Measurements from ENCODE around the gene NCOR2. TPM values are rescaled to one million over a fixed set of nuclear protein-coding genes. Genes with fewer than 3 reads are reported as not detected.

NCOR2 gene
- 100 to 1,000 TPM in 1 of 2 experiments, 10 to 100 TPM in 1; 95.7 to 107 TPM for total RNA-seq

DNA sequence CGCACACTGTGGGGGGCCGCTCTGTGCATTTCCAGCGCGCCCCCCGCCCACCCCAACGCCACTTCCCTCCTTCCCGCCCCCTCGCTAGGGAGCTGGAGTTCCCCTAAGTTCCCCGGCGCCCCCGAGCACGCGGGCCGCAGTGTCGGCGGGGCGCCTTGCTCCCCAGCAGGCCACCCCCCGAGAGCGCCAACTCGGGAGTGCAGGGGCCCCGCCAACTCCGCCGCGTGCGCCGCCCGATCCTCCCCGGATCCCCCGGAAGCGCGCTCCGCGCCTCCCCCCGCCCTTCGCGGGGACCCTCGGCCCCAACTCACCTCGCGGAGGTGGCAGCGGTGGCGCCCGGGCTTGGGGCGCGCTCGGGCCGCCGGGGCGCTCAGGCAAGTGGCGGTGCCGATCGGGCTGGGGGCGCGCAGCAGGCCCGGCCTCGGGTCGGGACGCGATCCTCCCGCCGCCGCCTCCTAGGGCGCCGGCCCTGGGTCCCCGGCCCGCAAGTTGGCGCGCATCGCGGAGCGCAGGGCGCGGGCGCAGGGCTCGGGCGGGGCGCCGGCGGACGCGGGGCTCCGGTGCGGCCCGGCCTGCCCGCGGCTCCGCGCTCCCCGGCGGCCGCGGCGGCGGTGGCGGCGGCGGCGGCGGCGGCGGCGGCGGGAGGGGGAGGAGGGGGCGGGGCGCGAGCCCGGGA lies at the start of gene NCOR2:
TSS of gene NCOR2 (minus strand) at position 616 of the 676 bp plus-strand sequence. CDS start 72,361 bp downstream, outside the sequence.
- peaks cover 2% of the 10 kb centered on the region for H3K27me3 Mint-ChIP-seq
- H3K27ac Mint-ChIP-seq = peak within 1 kb of the TSS; percentile 83
- ATAC-seq (ENCODE audit: low read depth) (peak; percentile 50), DNase-seq (peak; percentile 75)
- H3K9me3 Mint-ChIP-seq = no peaks in the 10 kb centered on the region
- H3K4me3 Mint-ChIP-seq = peak within 1 kb of the TSS; percentile 95
- peaks cover 10% of the 10 kb centered on the region for H3K4me1 Mint-ChIP-seq
- POLR2A ChIA-PET = interaction anchor here (0.6 to 1.4 kb wide), 5 partner anchors 12 to 185 kb away, joined by 3 to 6 read pairs (median 3); no protein-coding TSS in a partner anchor
- H3K36me3 Mint-ChIP-seq = no peaks in the 10 kb centered on the region

DNA sequence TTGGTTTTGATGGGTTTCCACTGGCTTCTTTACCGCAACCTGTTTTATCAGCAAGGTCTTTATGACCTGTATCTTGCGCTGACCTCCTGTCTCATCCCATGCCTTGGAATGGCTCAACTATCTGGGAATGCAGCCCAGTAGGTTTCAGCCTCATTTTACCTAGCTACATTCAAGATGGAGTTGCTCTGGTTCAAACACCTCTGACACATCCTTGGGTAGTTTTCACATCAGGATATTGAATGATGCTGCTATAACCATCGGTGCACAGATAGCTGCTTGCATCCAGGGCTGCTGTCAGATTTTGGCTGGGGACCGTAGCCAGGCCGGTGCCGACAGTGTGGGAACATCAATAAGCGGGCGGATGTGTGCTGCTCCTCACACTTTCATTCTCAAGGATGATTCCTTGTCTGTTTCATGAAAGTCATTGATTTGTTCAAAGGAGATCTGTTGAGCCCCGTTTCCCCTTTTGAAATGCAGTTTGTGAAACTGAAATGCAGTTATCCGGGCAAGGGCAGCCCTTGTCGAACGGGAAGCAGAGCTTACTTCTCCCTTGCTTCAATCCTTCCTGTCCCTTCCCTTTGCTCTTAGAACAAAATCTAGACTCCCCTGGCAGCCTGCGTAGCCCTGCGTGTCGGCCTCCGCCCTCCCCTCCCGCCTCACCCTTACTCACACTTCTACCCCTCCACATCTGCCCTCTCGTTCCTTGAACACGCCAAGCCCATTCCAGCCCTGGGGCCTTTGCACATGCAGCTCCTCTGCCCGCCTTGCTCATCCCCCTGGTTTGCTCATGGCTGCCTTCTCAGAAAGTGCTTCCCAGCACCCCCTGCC lies 49.2 kb upstream of the NCOR2 start:
- Mint-ChIP-seq H3K4me1 (no peaks in the 10 kb centered on the region), H3K27me3 (peaks cover 4% of the 10 kb centered on the region), H3K9me3 (peaks cover 1% of the 10 kb centered on the region), H3K4me3 (no peak overlapping the region), H3K36me3 (no peaks in the 10 kb centered on the region), H3K27ac (no peak overlapping the region)
- no peak for DNase-seq
- no peak for ATAC-seq (ENCODE audit: low read depth)
- POLR2A ChIA-PET = no interaction called here

GRCh38 chr12:124614512-124615292 lies 47.3 kb upstream of the NCOR2 start:
- ATAC-seq (ENCODE audit: low read depth) (no peak), DNase-seq (no peak)
- Mint-ChIP-seq H3K9me3 (peaks cover 1% of the 10 kb centered on the region), H3K4me1 (peaks cover 5% of the 10 kb centered on the region), H3K27me3 (peaks cover 7% of the 10 kb centered on the region), H3K27ac (no peak overlapping the region), H3K36me3 (no peaks in the 10 kb centered on the region), H3K4me3 (no peak overlapping the region)
- POLR2A ChIA-PET = no interaction called here

DNA sequence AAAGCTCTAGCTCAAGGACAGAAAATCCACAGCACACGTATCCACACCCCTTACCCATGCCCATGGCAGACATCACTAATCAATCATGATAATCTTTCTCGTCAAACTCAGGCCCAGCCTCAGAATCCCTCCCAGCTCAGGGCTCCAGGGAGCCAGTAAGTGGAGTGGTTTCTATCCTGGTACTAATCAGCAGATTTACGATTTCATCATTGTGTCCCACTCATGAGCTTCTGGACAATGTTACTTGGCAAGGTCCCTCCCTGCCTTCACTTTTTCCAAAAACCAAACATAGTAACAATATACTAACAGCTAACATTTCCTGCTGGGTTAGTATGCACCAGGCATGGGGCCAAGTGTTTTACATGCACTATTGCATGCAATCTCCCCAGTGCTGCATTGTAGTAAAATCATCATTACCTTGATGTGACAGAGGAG lies 45.8 kb upstream of the NCOR2 start:
- POLR2A ChIA-PET = no interaction called here
- DNase-seq = no peak
- Mint-ChIP-seq H3K9me3 (peaks cover 1% of the 10 kb centered on the region), H3K4me1 (peaks cover 20% of the 10 kb centered on the region), H3K27ac (peak overlapping the region; percentile 21), H3K27me3 (peaks cover 17% of the 10 kb centered on the region), H3K4me3 (no peak overlapping the region), H3K36me3 (no peaks in the 10 kb centered on the region)
- ATAC-seq (ENCODE audit: low read depth) = no peak

- POLR2A ChIA-PET = no interaction called here
- ATAC-seq (ENCODE audit: low read depth) (no peak), DNase-seq (no peak)
- H3K27me3 Mint-ChIP-seq = peaks cover 19% of the 10 kb centered on the region
- no peak overlapping the region for H3K4me3 Mint-ChIP-seq
- no peaks in the 10 kb centered on the region for H3K36me3 Mint-ChIP-seq
- H3K9me3 Mint-ChIP-seq = peaks cover 1% of the 10 kb centered on the region
- H3K4me1 Mint-ChIP-seq = peaks cover 20% of the 10 kb centered on the region
- no peak overlapping the region for H3K27ac Mint-ChIP-seq
Measured at GRCh38 chr12:124612410-124612680, 44.9 kb upstream of the NCOR2 start.

DNA sequence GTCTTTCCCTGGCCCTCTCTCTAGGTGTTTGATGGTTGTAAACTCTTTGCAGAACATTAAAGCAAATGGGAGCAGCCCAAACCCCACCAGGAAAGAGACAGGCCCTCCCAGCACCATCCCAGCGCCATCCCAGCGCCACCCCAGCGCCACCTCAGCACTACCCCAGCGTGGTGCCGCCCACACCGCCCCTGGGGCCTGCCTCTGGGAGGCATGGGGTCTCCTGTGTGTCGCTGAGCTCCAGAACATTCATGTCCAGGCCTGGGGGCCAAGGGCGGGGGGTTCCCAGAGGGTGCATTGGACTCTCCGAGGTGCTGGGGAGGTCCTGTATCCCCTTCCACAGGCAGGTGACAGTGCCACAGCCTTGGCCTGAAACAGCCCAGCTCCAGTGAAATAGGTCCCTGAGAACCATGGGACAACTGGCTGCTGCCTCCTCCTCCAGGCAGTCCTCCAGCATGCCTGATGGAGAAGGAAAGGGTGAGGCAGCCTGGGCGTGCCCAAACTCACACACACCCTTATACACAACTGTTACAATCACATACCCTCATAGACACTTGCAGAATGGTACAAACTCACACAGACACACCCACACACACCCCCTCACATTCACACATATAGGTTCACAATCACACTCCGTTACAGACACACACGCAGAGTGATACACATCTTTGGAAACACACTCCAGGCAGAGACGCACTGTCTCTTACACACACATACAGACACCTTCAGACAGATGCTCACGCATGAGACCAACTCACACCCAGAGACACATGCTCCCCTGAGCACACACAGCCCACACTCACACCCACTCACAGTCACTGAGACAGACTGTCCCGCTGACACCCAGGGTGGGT lies 44.4 kb upstream of the NCOR2 start:
- Mint-ChIP-seq H3K36me3 (no peaks in the 10 kb centered on the region), H3K9me3 (peaks cover 1% of the 10 kb centered on the region), H3K4me3 (no peak overlapping the region), H3K4me1 (peaks cover 20% of the 10 kb centered on the region), H3K27me3 (peaks cover 21% of the 10 kb centered on the region), H3K27ac (no peak overlapping the region)
- POLR2A ChIA-PET = no interaction called here
- DNase-seq (no peak), ATAC-seq (ENCODE audit: low read depth) (no peak)

DNA sequence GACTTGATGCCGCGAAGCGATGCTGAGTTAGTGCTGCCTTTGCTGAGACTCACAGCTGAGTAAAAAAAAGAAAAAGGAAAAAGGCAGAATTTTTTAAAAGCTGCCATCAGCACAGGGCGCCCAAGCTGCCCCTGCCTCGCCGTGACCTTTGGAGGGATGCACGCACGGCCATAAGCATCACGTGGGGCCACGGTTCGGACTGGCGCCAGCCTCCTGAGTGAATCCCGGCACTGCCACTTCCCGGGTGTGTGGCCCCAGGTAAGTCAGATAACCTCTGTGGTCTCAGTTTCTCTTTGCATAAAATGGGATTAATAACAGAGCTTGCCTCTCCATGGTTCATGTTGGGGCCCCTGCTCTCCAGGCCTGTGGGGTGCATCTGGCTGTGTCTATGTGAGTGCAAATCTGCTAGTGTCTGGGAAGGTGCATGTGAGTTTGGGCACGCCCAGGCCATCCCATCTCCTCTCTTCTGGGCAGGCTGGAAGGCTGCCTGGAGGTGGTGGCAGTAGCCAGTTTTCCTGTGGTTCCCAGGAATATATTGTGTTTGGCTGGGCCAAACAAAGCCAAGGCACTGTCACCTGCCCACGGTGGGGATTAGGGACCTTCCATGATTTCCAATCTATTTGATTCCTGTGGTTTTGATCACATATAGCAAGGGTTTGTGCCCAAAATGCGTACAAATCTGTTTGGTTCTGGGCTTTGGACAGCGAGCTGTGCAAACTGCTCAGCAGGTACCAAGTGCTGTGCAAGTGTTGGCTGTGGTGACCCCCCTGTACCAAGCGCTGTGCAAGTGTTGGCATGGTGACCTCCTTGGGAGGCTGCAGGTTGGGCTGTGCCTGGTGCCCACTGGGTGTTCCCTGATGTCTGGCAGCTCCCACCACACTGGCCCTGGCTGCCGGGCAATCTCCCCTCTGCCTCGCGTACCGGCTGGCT lies 43.5 kb upstream of the NCOR2 start:
- peak; percentile 39 for DNase-seq
- Mint-ChIP-seq H3K4me1 (peaks cover 20% of the 10 kb centered on the region), H3K9me3 (peaks cover 1% of the 10 kb centered on the region), H3K27ac (no peak overlapping the region), H3K4me3 (no peak overlapping the region), H3K27me3 (peaks cover 21% of the 10 kb centered on the region), H3K36me3 (no peaks in the 10 kb centered on the region)
- ATAC-seq (ENCODE audit: low read depth) = no peak
- POLR2A ChIA-PET = no interaction called here

DNA sequence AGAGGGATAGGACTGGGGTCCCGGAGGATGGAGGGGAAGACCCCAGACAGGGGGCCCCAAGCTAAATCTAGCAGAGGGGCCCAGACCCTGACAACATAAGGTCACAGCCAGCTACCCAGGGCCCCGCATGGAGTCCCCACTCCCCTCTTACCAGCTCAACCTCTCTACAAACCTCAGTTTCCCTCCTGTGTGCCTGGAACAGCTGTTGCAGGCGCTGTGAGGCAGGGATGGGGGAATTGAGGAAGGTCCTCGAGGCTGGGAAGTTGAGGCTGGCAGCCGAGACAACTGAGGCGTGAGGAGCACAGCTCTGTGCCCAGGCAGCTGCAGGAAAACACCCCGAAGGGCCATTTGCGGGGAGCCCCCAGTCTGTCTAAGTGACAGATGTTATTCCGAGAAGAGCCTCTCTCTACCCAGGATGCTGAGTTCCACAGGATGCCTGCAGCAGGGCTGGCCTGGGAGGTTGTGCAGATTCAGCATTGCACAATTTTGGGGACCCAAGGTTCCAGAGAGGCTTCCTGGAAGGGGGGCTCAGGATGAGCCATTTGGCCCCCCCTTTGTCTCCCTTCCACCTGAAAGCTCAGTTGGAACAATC lies 42.7 kb upstream of the NCOR2 start:
- peaks cover 21% of the 10 kb centered on the region for H3K27me3 Mint-ChIP-seq
- POLR2A ChIA-PET = no interaction called here
- H3K4me1 Mint-ChIP-seq = peaks cover 20% of the 10 kb centered on the region
- no peak for DNase-seq
- peak; percentile 57 for ATAC-seq (ENCODE audit: low read depth)
- H3K36me3 Mint-ChIP-seq = no peaks in the 10 kb centered on the region
- peak overlapping the region; percentile 48 for H3K4me3 Mint-ChIP-seq
- peak overlapping the region; percentile 19 for H3K27ac Mint-ChIP-seq
- H3K9me3 Mint-ChIP-seq = peaks cover 1% of the 10 kb centered on the region

DNA sequence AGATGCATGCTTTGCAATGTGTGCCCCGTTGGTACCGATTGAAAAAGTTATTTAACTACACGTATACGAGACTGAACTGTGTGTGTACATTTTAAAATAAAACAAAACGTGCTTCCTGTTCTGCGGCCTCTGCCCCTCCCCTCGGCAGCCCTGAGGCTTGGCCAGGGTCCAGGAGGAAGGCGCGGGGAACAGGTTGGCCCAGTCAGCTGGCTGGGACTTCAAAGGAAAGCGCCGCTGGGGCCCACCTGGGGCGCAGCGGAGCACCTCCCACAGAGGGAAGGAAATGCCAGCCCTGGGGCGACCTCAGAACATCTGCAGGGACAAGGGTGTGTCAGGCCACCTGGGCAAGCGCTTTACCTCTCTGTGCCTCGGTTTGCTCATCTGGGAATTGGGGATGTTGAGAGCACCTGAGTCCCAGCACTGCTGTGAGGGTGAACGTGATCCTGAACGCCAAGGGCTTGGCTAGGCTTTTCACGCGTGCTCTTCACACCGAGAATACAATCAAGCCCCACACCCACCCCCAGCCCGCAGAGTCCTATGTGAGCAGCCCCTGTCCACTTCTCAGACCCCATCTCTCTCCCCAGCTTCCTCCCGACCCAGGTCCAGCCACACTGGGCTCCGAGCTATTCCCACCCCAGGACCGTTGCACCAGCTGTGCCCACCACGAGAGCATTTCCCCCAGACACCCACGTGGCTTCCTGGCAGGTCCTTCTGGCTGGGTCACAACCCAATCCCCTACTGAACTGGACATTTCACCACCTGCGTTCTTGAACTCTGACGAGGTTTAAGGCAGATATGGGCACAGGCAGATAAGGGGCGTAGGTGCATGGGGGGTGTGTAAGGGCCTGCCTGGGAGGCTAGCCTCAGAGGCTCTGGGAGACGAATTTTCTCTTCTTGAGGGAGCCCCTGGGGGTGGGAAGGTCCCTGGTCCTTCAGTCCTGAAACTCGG lies 41.9 kb upstream of the NCOR2 start:
- peak overlapping the region; percentile 19 for H3K27ac Mint-ChIP-seq
- H3K4me3 Mint-ChIP-seq = peak overlapping the region; percentile 62
- H3K4me1 Mint-ChIP-seq = peaks cover 20% of the 10 kb centered on the region
- H3K27me3 Mint-ChIP-seq = peaks cover 21% of the 10 kb centered on the region
- POLR2A ChIA-PET = interaction anchor here (0.6 kb wide), 1 partner anchor 43 kb away, joined by 3 read pairs; no protein-coding TSS in a partner anchor
- peaks cover 1% of the 10 kb centered on the region for H3K9me3 Mint-ChIP-seq
- H3K36me3 Mint-ChIP-seq = no peaks in the 10 kb centered on the region
- peak; percentile 81 for DNase-seq
- ATAC-seq (ENCODE audit: low read depth) = peak; percentile 88

DNA sequence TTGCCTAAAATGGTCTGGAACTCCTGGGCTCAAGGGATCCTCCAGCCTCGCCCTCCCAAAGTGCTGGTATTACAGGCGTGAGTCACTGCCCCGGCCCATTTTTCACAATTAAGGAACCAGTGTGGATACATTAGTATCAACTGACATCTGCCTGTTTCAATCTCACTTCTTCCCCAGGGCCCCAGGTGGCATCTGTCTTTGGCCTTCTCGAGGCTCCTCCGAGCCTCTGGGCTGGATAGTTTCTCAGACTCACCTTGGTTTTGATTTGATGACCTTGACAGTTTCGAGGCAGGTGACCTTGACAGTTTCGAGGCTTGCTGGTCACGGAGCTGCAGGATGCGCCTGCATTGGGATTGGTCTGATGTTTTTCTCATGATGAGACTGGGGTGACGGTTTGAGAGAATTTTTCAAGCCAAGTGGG lies 41.0 kb upstream of the NCOR2 start:
- Mint-ChIP-seq H3K27me3 (peaks cover 21% of the 10 kb centered on the region), H3K36me3 (no peaks in the 10 kb centered on the region), H3K4me1 (peaks cover 20% of the 10 kb centered on the region), H3K27ac (peak overlapping the region; percentile 15), H3K9me3 (no peaks in the 10 kb centered on the region), H3K4me3 (peak overlapping the region; percentile 62)
- POLR2A ChIA-PET = no interaction called here
- DNase-seq (no peak), ATAC-seq (ENCODE audit: low read depth) (no peak)
